ENCODE measurements around the gene SPCS3.

Gene SPCS3

DNA sequence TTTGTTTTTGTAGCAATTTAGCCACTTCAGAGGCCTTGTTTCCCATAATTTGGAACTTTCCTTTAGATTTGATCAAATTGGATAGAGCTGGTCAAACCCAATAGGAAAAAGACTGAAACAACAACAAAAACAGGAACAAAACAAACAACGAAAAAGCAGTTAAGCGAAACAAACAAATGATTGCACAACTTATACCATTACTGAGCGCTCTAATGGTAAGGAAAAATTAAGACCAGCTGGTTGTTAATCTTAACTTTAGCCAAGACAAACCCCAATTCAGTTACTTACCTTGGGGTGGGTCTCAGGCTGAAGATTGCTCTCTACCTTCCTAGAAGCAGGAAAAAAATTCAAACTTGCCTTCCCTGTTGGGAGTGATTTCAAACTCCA lies 38.3 kb downstream of the SPCS3 start:
- Histone ChIP-seq H3K79me2 (ENCODE audit: insufficient read depth, low read length) (no peaks in the 10 kb centered on the region), H3K9ac (ENCODE audit: low read depth, low read length) (no peak overlapping the region), H3K4me1 (ENCODE audit: insufficient read depth, low read length) (no peaks in the 10 kb centered on the region), H3K27ac (ENCODE audit: low read length) (no peak overlapping the region), H3K4me2 (ENCODE audit: insufficient read depth, low read length) (no peak overlapping the region), H3K4me3 (ENCODE audit: low read depth in 1 of 2, low read length in 2 of 2) (no peak overlapping the region), H3K27me3 (ENCODE audit: insufficient read depth, low read length, poor library complexity) (no peaks in the 10 kb centered on the region), H3K9me3 (ENCODE audit: insufficient read depth, low read length, severe bottlenecking) (peaks cover 11% of the 10 kb centered on the region), H2AFZ (ENCODE audit: low read depth, low read length) (no peak overlapping the region), H4K20me1 (ENCODE audit: insufficient read depth, low read length) (no peaks in the 10 kb centered on the region), H3K36me3 (ENCODE audit: insufficient read depth, low read length) (no peaks in the 10 kb centered on the region)
- TF ChIP-seq, protein P1, sequence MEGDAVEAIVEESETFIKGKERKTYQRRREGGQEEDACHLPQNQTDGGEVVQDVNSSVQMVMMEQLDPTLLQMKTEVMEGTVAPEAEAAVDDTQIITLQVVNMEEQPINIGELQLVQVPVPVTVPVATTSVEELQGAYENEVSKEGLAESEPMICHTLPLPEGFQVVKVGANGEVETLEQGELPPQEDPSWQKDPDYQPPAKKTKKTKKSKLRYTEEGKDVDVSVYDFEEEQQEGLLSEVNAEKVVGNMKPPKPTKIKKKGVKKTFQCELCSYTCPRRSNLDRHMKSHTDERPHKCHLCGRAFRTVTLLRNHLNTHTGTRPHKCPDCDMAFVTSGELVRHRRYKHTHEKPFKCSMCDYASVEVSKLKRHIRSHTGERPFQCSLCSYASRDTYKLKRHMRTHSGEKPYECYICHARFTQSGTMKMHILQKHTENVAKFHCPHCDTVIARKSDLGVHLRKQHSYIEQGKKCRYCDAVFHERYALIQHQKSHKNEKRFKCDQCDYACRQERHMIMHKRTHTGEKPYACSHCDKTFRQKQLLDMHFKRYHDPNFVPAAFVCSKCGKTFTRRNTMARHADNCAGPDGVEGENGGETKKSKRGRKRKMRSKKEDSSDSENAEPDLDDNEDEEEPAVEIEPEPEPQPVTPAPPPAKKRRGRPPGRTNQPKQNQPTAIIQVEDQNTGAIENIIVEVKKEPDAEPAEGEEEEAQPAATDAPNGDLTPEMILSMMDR (IDR thresholded peaks at IDR 0.05; ENCODE audit: borderline replicate concordance, extremely low read depth, low read length, poor library complexity, severe bottlenecking), result no peak
- no peak for TF ChIP-seq EZH2 (IDR thresholded peaks at IDR 0.05; ENCODE audit: borderline replicate concordance, low read depth, low read length, severe bottlenecking)
- no peak for ATAC-seq (ENCODE audit: insufficient read depth, low read depth)
- DNase-seq, result no peak

DNA sequence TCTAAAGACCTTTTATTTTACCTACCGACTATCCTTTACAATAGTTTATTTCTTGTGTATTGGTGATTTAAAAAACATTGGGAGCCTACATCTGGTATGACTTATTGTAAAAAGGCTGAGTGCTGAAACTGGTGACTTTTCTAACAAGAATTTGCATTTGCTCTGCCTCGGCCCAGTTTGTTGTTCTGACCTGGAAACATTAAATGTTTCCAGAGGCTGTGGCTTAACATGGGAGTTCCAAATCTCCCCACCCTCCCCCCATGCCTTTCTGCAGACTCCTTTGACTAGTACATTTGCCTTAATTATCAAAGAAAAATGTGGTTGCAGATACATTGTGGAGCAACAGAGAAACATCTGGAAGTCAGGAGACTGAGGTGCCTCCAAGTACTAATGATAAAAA lies 39.8 kb downstream of the SPCS3 start:
- H3K79me2 ChIP-seq (ENCODE audit: insufficient read depth, low read length), result no peaks in the 10 kb centered on the region
- ATAC-seq (ENCODE audit: insufficient read depth, low read depth) (no peak), DNase-seq (no peak)
- no peaks in the 10 kb centered on the region for H4K20me1 ChIP-seq (ENCODE audit: insufficient read depth, low read length)
- no peaks in the 10 kb centered on the region for H3K27me3 ChIP-seq (ENCODE audit: insufficient read depth, low read length, poor library complexity)
- no peak overlapping the region for H3K4me3 ChIP-seq (ENCODE audit: low read depth in 1 of 2, low read length in 2 of 2)
- no peak overlapping the region for H3K9ac ChIP-seq (ENCODE audit: low read depth, low read length)
- no peak overlapping the region for H3K27ac ChIP-seq (ENCODE audit: low read length)
- H3K36me3 ChIP-seq (ENCODE audit: insufficient read depth, low read length), result no peaks in the 10 kb centered on the region
- no peak overlapping the region for H2AFZ ChIP-seq (ENCODE audit: low read depth, low read length)
- H3K4me2 ChIP-seq (ENCODE audit: insufficient read depth, low read length), result no peak overlapping the region
- no peaks in the 10 kb centered on the region for H3K4me1 ChIP-seq (ENCODE audit: insufficient read depth, low read length)
- TF ChIP-seq EZH2 (IDR thresholded peaks at IDR 0.05; ENCODE audit: borderline replicate concordance, low read depth, low read length, severe bottlenecking), result no peak
- TF ChIP-seq, protein P1 (IDR thresholded peaks at IDR 0.05; ENCODE audit: borderline replicate concordance, extremely low read depth, low read length, poor library complexity, severe bottlenecking), result no peak
- H3K9me3 ChIP-seq (ENCODE audit: insufficient read depth, low read length, severe bottlenecking), result no peaks in the 10 kb centered on the region

DNA sequence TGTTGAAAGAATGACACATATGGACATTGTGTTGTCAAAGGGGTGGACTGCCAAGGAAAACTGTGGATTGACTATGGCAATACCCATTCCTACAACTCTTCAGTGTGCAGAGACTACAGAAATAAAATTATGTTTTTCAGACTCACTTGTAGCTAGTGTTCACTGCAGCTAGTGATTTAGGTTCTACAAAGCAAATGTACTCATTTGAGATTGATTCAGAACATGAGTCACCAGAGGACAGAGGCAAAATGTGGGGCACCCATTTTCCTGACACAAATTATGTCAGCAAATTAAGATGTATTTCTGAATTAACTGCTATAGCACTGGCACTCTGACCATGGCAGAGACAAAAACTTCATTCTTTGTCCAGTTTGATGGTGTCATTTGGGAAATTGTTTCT lies 40.7 kb downstream of the SPCS3 start:
- no peaks in the 10 kb centered on the region for H3K36me3 ChIP-seq (ENCODE audit: insufficient read depth, low read length)
- H2AFZ ChIP-seq (ENCODE audit: low read depth, low read length), result no peak overlapping the region
- H3K9me3 ChIP-seq (ENCODE audit: insufficient read depth, low read length, severe bottlenecking), result no peaks in the 10 kb centered on the region
- no peak overlapping the region for H3K4me3 ChIP-seq (ENCODE audit: low read depth in 1 of 2, low read length in 2 of 2)
- no peaks in the 10 kb centered on the region for H3K27me3 ChIP-seq (ENCODE audit: insufficient read depth, low read length, poor library complexity)
- H3K79me2 ChIP-seq (ENCODE audit: insufficient read depth, low read length), result no peaks in the 10 kb centered on the region
- no peak for TF ChIP-seq EZH2 (IDR thresholded peaks at IDR 0.05; ENCODE audit: borderline replicate concordance, low read depth, low read length, severe bottlenecking)
- TF ChIP-seq, protein P1 (IDR thresholded peaks at IDR 0.05; ENCODE audit: borderline replicate concordance, extremely low read depth, low read length, poor library complexity, severe bottlenecking), result no peak
- DNase-seq (no peak), ATAC-seq (ENCODE audit: insufficient read depth, low read depth) (no peak)
- H3K9ac ChIP-seq (ENCODE audit: low read depth, low read length), result no peak overlapping the region
- H4K20me1 ChIP-seq (ENCODE audit: insufficient read depth, low read length), result no peaks in the 10 kb centered on the region
- H3K4me2 ChIP-seq (ENCODE audit: insufficient read depth, low read length), result no peak overlapping the region
- no peaks in the 10 kb centered on the region for H3K4me1 ChIP-seq (ENCODE audit: insufficient read depth, low read length)
- no peak overlapping the region for H3K27ac ChIP-seq (ENCODE audit: low read length)

- no peaks in the 10 kb centered on the region for H3K36me3 ChIP-seq (ENCODE audit: insufficient read depth, low read length)
Measured at GRCh38 chr4:176363072-176363471, 43.3 kb downstream of the SPCS3 start.

More at GRCh38 chr4:176363072-176363471, 43.3 kb downstream of the SPCS3 start:
- no peak for TF ChIP-seq EZH2 (IDR thresholded peaks at IDR 0.05; ENCODE audit: borderline replicate concordance, low read depth, low read length, severe bottlenecking)
- Histone ChIP-seq H3K9me3 (ENCODE audit: insufficient read depth, low read length, severe bottlenecking) (peaks cover 4% of the 10 kb centered on the region), H3K4me3 (ENCODE audit: low read depth in 1 of 2, low read length in 2 of 2) (no peak overlapping the region), H3K27ac (ENCODE audit: low read length) (no peak overlapping the region), H4K20me1 (ENCODE audit: insufficient read depth, low read length) (no peaks in the 10 kb centered on the region), H3K4me1 (ENCODE audit: insufficient read depth, low read length) (no peaks in the 10 kb centered on the region), H3K79me2 (ENCODE audit: insufficient read depth, low read length) (no peaks in the 10 kb centered on the region), H3K4me2 (ENCODE audit: insufficient read depth, low read length) (no peak overlapping the region), H2AFZ (ENCODE audit: low read depth, low read length) (no peak overlapping the region), H3K9ac (ENCODE audit: low read depth, low read length) (no peak overlapping the region), H3K27me3 (ENCODE audit: insufficient read depth, low read length, poor library complexity) (no peaks in the 10 kb centered on the region)
- DNase-seq (no peak), ATAC-seq (ENCODE audit: insufficient read depth, low read depth) (no peak)

All from DND-41 (cell line).